Trophoblast cell (in vitro differentiated cells and primary cell): Measurements from ENCODE around the gene CDCA3.

Experiments used
- DNase-seq, 2 donors: peaks; one replicate each; pipeline ENCODE4 v3.0.0-alpha.2; 2016
- H2AFZ ChIP-seq: 2 replicates; pipeline ENCODE4 v1.6.1; 2013; ENCODE audit warnings: low read length, moderate library complexity, mild to moderate bottlenecking; ENCODE audit not compliant: insufficient read depth, poor library complexity
- H2AK5ac ChIP-seq: 2 replicates; pipeline ENCODE4 v1.6.1; 2013; ENCODE audit warnings: mild to moderate bottlenecking, low read length
- H2BK120ac ChIP-seq: 2 replicates; pipeline ENCODE4 v1.6.1; 2013; ENCODE audit warnings: low read length, mild to moderate bottlenecking, moderate library complexity; ENCODE audit not compliant: insufficient read depth, poor library complexity
- H2BK12ac ChIP-seq: 2 replicates; pipeline ENCODE4 v1.6.1; 2013; ENCODE audit warnings: mild to moderate bottlenecking, low read length, moderate library complexity
- H2BK5ac ChIP-seq: 2 replicates; pipeline ENCODE4 v1.6.1; 2013; ENCODE audit warnings: low read length, low read depth, moderate library complexity, mild to moderate bottlenecking; ENCODE audit not compliant: poor library complexity
- H3K14ac ChIP-seq: 2 replicates; pipeline ENCODE4 v1.6.1; 2013; ENCODE audit warnings: mild to moderate bottlenecking, low read length
- H3K18ac ChIP-seq: 2 replicates; pipeline ENCODE4 v1.6.1; 2013; ENCODE audit warnings: mild to moderate bottlenecking, low read length
- H3K23ac ChIP-seq: 2 replicates; pipeline ENCODE4 v1.6.1; 2013; ENCODE audit warnings: low read length
- H3K27ac ChIP-seq: 2 replicates; pipeline ENCODE4 v1.5.1; 2013; ENCODE audit warnings: low read depth, mild to moderate bottlenecking, inconsistent platforms, low read length, moderate library complexity
- H3K27me3 ChIP-seq: 2 replicates; pipeline ENCODE4 v1.6.1; 2013; ENCODE audit warnings: inconsistent platforms, mild to moderate bottlenecking, low read length, moderate library complexity; ENCODE audit not compliant: insufficient read depth
- H3K36me3 ChIP-seq, 2 experiments: 1 replicate in 1 of 2; 2 replicates in 1 of 2; pipeline ENCODE4 v1.6.1; 2013; ENCODE audit warnings: low read length in 2 of 2, mild to moderate bottlenecking in 2 of 2, moderate library complexity in 1 of 2; ENCODE audit not compliant: insufficient read depth in 2 of 2, control insufficient read depth in 1 of 2
- H3K4ac ChIP-seq: 2 replicates; pipeline ENCODE4 v1.6.1; 2013; ENCODE audit warnings: low read depth, mild to moderate bottlenecking, low read length, moderate library complexity
- H3K4me1 ChIP-seq, 2 experiments: 1 replicate in 1 of 2; 2 replicates in 1 of 2; pipeline ENCODE4 v1.6.1; 2013; ENCODE audit warnings: low read length in 2 of 2, mild to moderate bottlenecking in 2 of 2, moderate library complexity in 1 of 2; ENCODE audit not compliant: insufficient read depth in 2 of 2, control insufficient read depth in 1 of 2
- H3K4me2 ChIP-seq: 2 replicates; pipeline ENCODE4 v1.6.1; 2013; ENCODE audit warnings: inconsistent platforms, mild to moderate bottlenecking, low read length, moderate library complexity
- H3K4me3 ChIP-seq: 2 replicates; pipeline ENCODE4 v1.5.1; 2013; ENCODE audit warnings: mild to moderate bottlenecking, low read depth, low read length, inconsistent platforms
- H3K79me1 ChIP-seq: one replicate; pipeline ENCODE4 v1.6.1; 2013; ENCODE audit warnings: low read length
- H3K79me2 ChIP-seq: 2 replicates; pipeline ENCODE4 v1.6.1; 2013; ENCODE audit warnings: low read length, mild to moderate bottlenecking; ENCODE audit not compliant: control insufficient read depth, insufficient read depth, poor library complexity
- H3K9ac ChIP-seq: 2 replicates; pipeline ENCODE4 v1.6.1; 2013; ENCODE audit warnings: mild to moderate bottlenecking, low read length
- H3K9me3 ChIP-seq: 2 replicates; pipeline ENCODE4 v1.6.1; 2013; ENCODE audit warnings: low read depth, mild to moderate bottlenecking, control low read depth, inconsistent platforms, low read length; ENCODE audit not compliant: insufficient read depth
- H4K12ac ChIP-seq: 2 replicates; pipeline ENCODE4 v1.6.1; 2013; ENCODE audit warnings: low read depth, mild to moderate bottlenecking, low read length, moderate library complexity
- H4K8ac ChIP-seq: 2 replicates; pipeline ENCODE4 v1.6.1; 2013; ENCODE audit warnings: low read depth, mild to moderate bottlenecking, low read length, moderate library complexity
- H4K91ac ChIP-seq: one replicate; pipeline ENCODE4 v1.6.1; 2013; ENCODE audit warnings: low read depth, mild to moderate bottlenecking, low read length, moderate library complexity
- WGBS: extraction: QIAGEN DNeasy Blood & Tissue Kit; methylation state at CpG from one replicate; pipeline ENCODE4 v1.1.7; 2013; ENCODE audit warnings: missing lambda C conversion rate; ENCODE audit not compliant: insufficient read length, insufficient coverage; ENCODE audit errors: extremely low coverage; 5-methylcytosine and 5-hydroxymethylcytosine counted together

CDCA3 gene

GRCh38 chr12:6851921-6852650 lies 1.0 kb upstream of the CDCA3 start, which contains the start of gene USP5:
Gene USP5, plus strand, starts transcription at chr12:6852150. Its CDS starts 30 bp downstream, at chr12:6852180.
- Histone ChIP-seq H2BK5ac (peak within 1 kb of the TSS; percentile 27), H3K4me2 (peak within 1 kb of the TSS; percentile 74), H3K27ac (peak within 1 kb of the TSS; percentile 55), H3K4ac (peak within 1 kb of the TSS; percentile 65), H3K23ac (no peak within 1 kb of the TSS), H3K4me1 (peaks cover 14 to 15% of the 10 kb centered on the region in 2 experiments), H3K9ac (peak within 1 kb of the TSS; percentile 86), H4K8ac (peak within 1 kb of the TSS; percentile 87), H2BK12ac (peak within 1 kb of the TSS; percentile 16), H3K27me3 (no peaks in the 10 kb centered on the region), H3K79me1 (peaks cover 5% of the 10 kb centered on the region), H3K79me2 (peaks cover 4% of the 10 kb centered on the region), H3K36me3 (peaks cover 24 to 39% of the 10 kb centered on the region in 2 experiments), H3K4me3 (peak within 1 kb of the TSS; percentile 94), H4K12ac (peak within 1 kb of the TSS; percentile 67), H2BK120ac (peak within 1 kb of the TSS; percentile 7), H3K14ac (peak within 1 kb of the TSS; percentile 55), H4K91ac (peak within 1 kb of the TSS; percentile 84), H2AK5ac (peak within 1 kb of the TSS; percentile 76), H2AFZ (peak within 1 kb of the TSS; percentile 20), H3K18ac (peak within 1 kb of the TSS; percentile 60), H3K9me3 (no peaks in the 10 kb centered on the region)
- WGBS, result no CpG with 5 or more reads among the region's 65 CpGs
- DNase-seq, result peak; percentile 99 to 100

- Histone ChIP-seq H4K12ac (no peak overlapping the region), H3K79me2 (peaks cover 4% of the 10 kb centered on the region), H3K4me1 (peaks cover 14 to 15% of the 10 kb centered on the region in 2 experiments), H2AK5ac (no peak overlapping the region), H2BK120ac (no peak overlapping the region), H3K36me3 (peaks cover 23 to 38% of the 10 kb centered on the region in 2 experiments), H4K8ac (no peak overlapping the region), H3K23ac (no peak overlapping the region), H3K18ac (no peak overlapping the region), H3K9ac (peak overlapping the region; percentile 69), H3K4ac (peak overlapping the region; percentile 5), H2BK5ac (no peak overlapping the region), H3K4me3 (peak overlapping the region; percentile 75), H3K79me1 (peaks cover 5% of the 10 kb centered on the region), H4K91ac (peak overlapping the region; percentile 31), H3K4me2 (peak overlapping the region; percentile 74), H3K27ac (no peak overlapping the region), H3K14ac (no peak overlapping the region), H3K9me3 (no peaks in the 10 kb centered on the region), H2BK12ac (no peak overlapping the region), H2AFZ (no peak overlapping the region), H3K27me3 (no peaks in the 10 kb centered on the region)
- WGBS, result no CpG with 5 or more reads among the region's 16 CpGs
- DNase-seq, result peak in 1 of 2 donors; percentile 21
These were observed 312 bp downstream of the CDCA3 start for GRCh38 chr12:6850796-6851152.

GRCh38 chr12:6849976-6850560 lies 1.0 kb downstream of the CDCA3 start:
- no peak overlapping the region for H4K8ac ChIP-seq
- no peak overlapping the region for H3K14ac ChIP-seq
- no peak overlapping the region for H2BK12ac ChIP-seq
- no CpG with 5 or more reads among the region's 10 CpGs for whole genome bisulfite sequencing
- H3K36me3 ChIP-seq, result peaks cover 26 to 38% of the 10 kb centered on the region in 2 experiments
- H3K4me3 ChIP-seq, result peak overlapping the region; percentile 75
- H3K4me2 ChIP-seq, result peak overlapping the region; percentile 74
- no peaks in the 10 kb centered on the region for H3K27me3 ChIP-seq
- no peaks in the 10 kb centered on the region for H3K9me3 ChIP-seq
- H3K79me2 ChIP-seq, result peaks cover 4% of the 10 kb centered on the region
- H3K79me1 ChIP-seq, result peaks cover 5% of the 10 kb centered on the region
- H2AFZ ChIP-seq, result no peak overlapping the region
- H2BK5ac ChIP-seq, result no peak overlapping the region
- no peak overlapping the region for H3K23ac ChIP-seq
- peak overlapping the region; percentile 13 for H3K4ac ChIP-seq
- H2BK120ac ChIP-seq, result no peak overlapping the region
- H3K27ac ChIP-seq, result no peak overlapping the region
- no peak for DNase-seq
- no peak overlapping the region for H3K18ac ChIP-seq
- peak overlapping the region; percentile 69 for H3K9ac ChIP-seq
- no peak overlapping the region for H2AK5ac ChIP-seq
- H3K4me1 ChIP-seq, result peaks cover 14 to 15% of the 10 kb centered on the region in 2 experiments
- no peak overlapping the region for H4K91ac ChIP-seq
- H4K12ac ChIP-seq, result no peak overlapping the region

- Histone ChIP-seq H3K4me3 (no peak overlapping the region), H2BK12ac (no peak overlapping the region), H4K12ac (no peak overlapping the region), H2BK120ac (no peak overlapping the region), H3K9ac (no peak overlapping the region), H3K79me1 (peaks cover 5% of the 10 kb centered on the region), H4K91ac (no peak overlapping the region), H3K27ac (no peak overlapping the region), H3K79me2 (peaks cover 4% of the 10 kb centered on the region), H2AK5ac (no peak overlapping the region), H3K9me3 (no peaks in the 10 kb centered on the region), H3K18ac (no peak overlapping the region), H3K14ac (no peak overlapping the region), H2AFZ (no peak overlapping the region), H3K27me3 (no peaks in the 10 kb centered on the region), H2BK5ac (no peak overlapping the region), H3K36me3 (peaks cover 26 to 40% of the 10 kb centered on the region in 2 experiments), H4K8ac (no peak overlapping the region), H3K23ac (no peak overlapping the region), H3K4me2 (no peak overlapping the region), H3K4ac (no peak overlapping the region), H3K4me1 (peaks cover 14 to 15% of the 10 kb centered on the region in 2 experiments)
- DNase-seq, result no peak
- WGBS, result no CpG with 5 or more reads among the region's 2 CpGs
These were observed 1.7 kb downstream of the CDCA3 start for GRCh38 chr12:6849427-6849826.
